NCI-H2196 treated with DMSO at 0.1 percent for 48 hours (cell line): ENCODE measurements around the gene TBC1D23.
"Not testable (repeated sequence)": the region's sequence is repeated elsewhere in the genome, so short reads cannot be mapped to it uniquely, and the experiment has no call there.

Experiments used
- DNase-seq: peaks from one replicate; lab custom pipeline; 2025; ENCODE audit not compliant: unreplicated experiment; lab: John Stamatoyannopoulos, UW

TBC1D23 gene

GRCh38 chr3:100260685-100261484, at the start of gene TBC1D23:
Gene TBC1D23, plus strand, starts transcription at chr3:100260992. Its CDS starts 27 bp downstream, at chr3:100261019.
- peak; percentile 99 for DNase-seq

GRCh38 chr3:100213891-100214573, 46.8 kb upstream of the TBC1D23 start:
- no peak for DNase-seq

GRCh38 chr3:100214574-100214964, 46.2 kb upstream of the TBC1D23 start:
- DNase-seq, result no peak

- DNase-seq, result no peak
These were observed 44.1 kb upstream of the TBC1D23 start for GRCh38 chr3:100216713-100217112.

GRCh38 chr3:100221159-100221558, 39.6 kb upstream of the TBC1D23 start:
- no peak for DNase-seq

- no peak for DNase-seq
These were observed 35.6 kb upstream of the TBC1D23 start for GRCh38 chr3:100225193-100225592.

- no peak for DNase-seq
These were observed 34.9 kb upstream of the TBC1D23 start for GRCh38 chr3:100225883-100226282.

GRCh38 chr3:100226712-100227429, 33.9 kb upstream of the TBC1D23 start:
- DNase-seq, result no peak

- no peak for DNase-seq
These were observed 33.3 kb upstream of the TBC1D23 start for GRCh38 chr3:100227511-100227921.

GRCh38 chr3:100228247-100228646, 32.5 kb upstream of the TBC1D23 start:
- no peak for DNase-seq

- DNase-seq, result not testable (repeated sequence)
These were observed 31.6 kb upstream of the TBC1D23 start for GRCh38 chr3:100229188-100229587.

- no peak for DNase-seq
These were observed 30.1 kb upstream of the TBC1D23 start for GRCh38 chr3:100230710-100231109.

GRCh38 chr3:100231668-100232067, 29.1 kb upstream of the TBC1D23 start:
- DNase-seq, result no peak

- no peak for DNase-seq
These were observed 26.4 kb upstream of the TBC1D23 start for GRCh38 chr3:100234364-100234763.

- DNase-seq, result no peak
These were observed 22.2 kb upstream of the TBC1D23 start for GRCh38 chr3:100238599-100238998.

- DNase-seq, result not testable (repeated sequence)
These were observed 18.3 kb upstream of the TBC1D23 start for GRCh38 chr3:100242471-100242870.

GRCh38 chr3:100244264-100244663, 16.5 kb upstream of the TBC1D23 start:
- no peak for DNase-seq

GRCh38 chr3:100245136-100245535, 15.7 kb upstream of the TBC1D23 start:
- DNase-seq, result no peak

GRCh38 chr3:100245927-100246326, 14.9 kb upstream of the TBC1D23 start:
- DNase-seq, result no peak

- no peak for DNase-seq
These were observed 13.8 kb upstream of the TBC1D23 start for GRCh38 chr3:100246999-100247398.

- DNase-seq, result no peak
These were observed 8.8 kb upstream of the TBC1D23 start for GRCh38 chr3:100252001-100252400.
